ENCODE data around the gene CWC25.
"Not testable (repeated sequence)": the region's sequence is repeated elsewhere in the genome, so short reads cannot be mapped to it uniquely, and the experiment has no call there.

CWC25 gene

GRCh38 chr17:38852771-38853291 lies 27.7 kb upstream of the CWC25 start:
- no peak for DNase-seq

- no peak for DNase-seq
Observed at GRCh38 chr17:38851434-38851833, 26.3 kb upstream of the CWC25 start.

- DNase-seq: no peak
Observed at GRCh38 chr17:38850374-38850773, 25.3 kb upstream of the CWC25 start.

GRCh38 chr17:38848939-38849605 lies 24.0 kb upstream of the CWC25 start:
- DNase-seq: no peak

- DNase-seq: no peak
Observed at GRCh38 chr17:38848557-38848891, 23.4 kb upstream of the CWC25 start.

GRCh38 chr17:38844261-38844757 lies 19.2 kb upstream of the CWC25 start:
- no peak for DNase-seq

GRCh38 chr17:38825762-38826247 lies 684 bp upstream of the CWC25 start:
- DNase-seq: no peak

GRCh38 chr17:38815576-38816193 lies 9.4 kb downstream of the CWC25 start:
- no peak for DNase-seq

GRCh38 chr17:38809828-38810227 lies 15.3 kb downstream of the CWC25 start:
- DNase-seq: no peak

- no peak for DNase-seq
Observed at GRCh38 chr17:38800237-38800760, 24.8 kb downstream of the CWC25 start.

GRCh38 chr17:38799501-38800236 lies 25.5 kb downstream of the CWC25 start, which contains the start of gene PIP4K2B:
Gene PIP4K2B, minus strand, starts transcription at chr17:38799556. Its CDS starts 132 bp downstream, at chr17:38799424.
- peak; percentile 97 for DNase-seq

GRCh38 chr17:38798614-38799500 lies 26.3 kb downstream of the CWC25 start:
- no peak for DNase-seq

- DNase-seq: no peak
Observed at GRCh38 chr17:38797828-38798227, 27.3 kb downstream of the CWC25 start.

GRCh38 chr17:38797158-38797490 lies 28.0 kb downstream of the CWC25 start:
- no peak for DNase-seq

GRCh38 chr17:38796451-38797157 lies 28.5 kb downstream of the CWC25 start:
- DNase-seq: no peak

- DNase-seq: no peak
Observed at GRCh38 chr17:38794221-38794620, 30.9 kb downstream of the CWC25 start.

- DNase-seq: no peak
Observed at GRCh38 chr17:38791162-38791561, 34.0 kb downstream of the CWC25 start.

GRCh38 chr17:38790148-38790707 lies 34.9 kb downstream of the CWC25 start:
- DNase-seq: not testable (repeated sequence)

GRCh38 chr17:38789185-38789584 lies 35.9 kb downstream of the CWC25 start:
- no peak for DNase-seq

GRCh38 chr17:38787999-38788398 lies 37.1 kb downstream of the CWC25 start:
- not testable (repeated sequence) for DNase-seq

- DNase-seq: no peak
Observed at GRCh38 chr17:38786372-38786771, 38.7 kb downstream of the CWC25 start.

All from NCI-H1092 (cell line).